Peyer's patch (tissue), 4 donors: Measurements from ENCODE around the gene EPB41L4B. TPM values are rescaled to one million over a fixed set of nuclear protein-coding genes. Genes with fewer than 3 reads are reported as not detected.
A peak's percentile ranks its signal among the peaks of the same experiment; 100 is the strongest.

Experiments used
- DNase-seq, 3 donors: peaks; one replicate each; pipeline ENCODE4 v3.0.0-alpha.2; 2017 to 2019
- H3K27ac ChIP-seq, 4 donors: fragments of 200-600 bp; sonication (generic); one replicate each; pipeline ENCODE4 v1.5.1; 2016 to 2019
- H3K27me3 ChIP-seq, 2 donors: fragments of 200-600 bp; sonication (generic); one replicate each; pipeline ENCODE4 v1.5.1; 2019
- H3K36me3 ChIP-seq, 3 donors: fragments of 200-600 bp; sonication (generic); one replicate each; pipeline ENCODE4 v1.5.1; 2016 to 2019
- H3K4me1 ChIP-seq, 4 donors: fragments of 200-600 bp; sonication (generic); one replicate each; pipeline ENCODE4 v1.5.1; 2016 to 2019
- H3K4me3 ChIP-seq, 4 donors: fragments of 200-600 bp; sonication (generic); 1 replicate in 3 of 4; 2 replicates in 1 of 4; pipeline ENCODE4 v1.5.1; 2016 to 2019; ENCODE audit warnings: mild to moderate bottlenecking in 1 of 4
- H3K9me3 ChIP-seq, 4 donors: fragments of 200-600 bp; sonication (generic); one replicate each; pipeline ENCODE4 v1.5.1; 2016 to 2019; ENCODE audit warnings: mild to moderate bottlenecking in 1 of 4
- POLR2A ChIP-seq, 2 donors: fragments of 450-650 bp; IDR thresholded peaks; one replicate each; pipeline ENCODE4 v1.5.1; 2017; ENCODE audit warnings: antibody characterized with exemption in 2 of 2, mild to moderate bottlenecking in 2 of 2, moderate library complexity in 2 of 2
- total RNA-seq, 4 donors: library from RNA; depleted of rRNA; stranded (reverse); fragments of >200 nt; gene quantifications; one replicate each; pipeline ENCODE4 v1.1.0, GENCODE V29; 2016
- TF ChIP-seq, protein P1 (sequence below), 6 experiments: fragments of 450-650 bp in 4 of 6; fragments of 200-600 bp in 2 of 6; sonication (generic) in 1 of 6; IDR thresholded peaks; one replicate each; pipeline ENCODE4 v1.5.1; 2017 to 2019; ENCODE audit warnings: antibody characterized with exemption in 6 of 6, mild to moderate bottlenecking in 3 of 6, moderate library complexity in 1 of 6

The EPB41L4B gene
- total RNA-seq, 4 donors from 2014 or later = 20.6 to 135 (median 78.2) TPM

DNA sequence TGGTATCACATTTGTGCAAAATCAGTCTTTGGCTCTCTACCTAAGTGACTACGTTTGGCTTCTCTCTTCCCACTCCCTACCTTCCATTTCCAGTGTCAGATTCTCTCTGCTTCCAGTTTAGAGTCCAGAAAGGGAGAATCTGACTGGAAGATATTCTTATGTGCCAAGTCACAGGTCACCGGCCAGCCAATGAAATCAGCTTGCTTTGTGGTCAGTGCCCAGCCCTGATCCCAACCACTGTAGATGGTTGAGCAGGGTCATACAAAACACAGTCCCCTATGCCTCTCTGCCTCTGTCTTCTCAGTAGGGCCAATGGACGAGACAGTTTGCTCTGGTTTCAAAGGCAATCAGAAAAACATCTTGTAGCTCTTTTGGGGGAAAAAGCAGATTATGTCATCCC lies 15.6 kb upstream of the EPB41L4B start:
- Histone ChIP-seq H3K4me3 (no peak overlapping the region), H3K4me1 (no peaks in the 10 kb centered on the region), H3K27me3 (no peaks in the 10 kb centered on the region), H3K9me3 (no peaks in the 10 kb centered on the region), H3K27ac (no peak overlapping the region), H3K36me3 (no peaks in the 10 kb centered on the region)
- no peak for DNase-seq
- TF ChIP-seq POLR2A (IDR thresholded peaks at IDR 0.05) = no peak
- TF ChIP-seq, protein P1, sequence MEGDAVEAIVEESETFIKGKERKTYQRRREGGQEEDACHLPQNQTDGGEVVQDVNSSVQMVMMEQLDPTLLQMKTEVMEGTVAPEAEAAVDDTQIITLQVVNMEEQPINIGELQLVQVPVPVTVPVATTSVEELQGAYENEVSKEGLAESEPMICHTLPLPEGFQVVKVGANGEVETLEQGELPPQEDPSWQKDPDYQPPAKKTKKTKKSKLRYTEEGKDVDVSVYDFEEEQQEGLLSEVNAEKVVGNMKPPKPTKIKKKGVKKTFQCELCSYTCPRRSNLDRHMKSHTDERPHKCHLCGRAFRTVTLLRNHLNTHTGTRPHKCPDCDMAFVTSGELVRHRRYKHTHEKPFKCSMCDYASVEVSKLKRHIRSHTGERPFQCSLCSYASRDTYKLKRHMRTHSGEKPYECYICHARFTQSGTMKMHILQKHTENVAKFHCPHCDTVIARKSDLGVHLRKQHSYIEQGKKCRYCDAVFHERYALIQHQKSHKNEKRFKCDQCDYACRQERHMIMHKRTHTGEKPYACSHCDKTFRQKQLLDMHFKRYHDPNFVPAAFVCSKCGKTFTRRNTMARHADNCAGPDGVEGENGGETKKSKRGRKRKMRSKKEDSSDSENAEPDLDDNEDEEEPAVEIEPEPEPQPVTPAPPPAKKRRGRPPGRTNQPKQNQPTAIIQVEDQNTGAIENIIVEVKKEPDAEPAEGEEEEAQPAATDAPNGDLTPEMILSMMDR (IDR thresholded peaks at IDR 0.05) = no peak

GRCh38 chr9:109335929-109336328 lies 15.1 kb upstream of the EPB41L4B start:
- no peak for DNase-seq
- H3K9me3 ChIP-seq = no peaks in the 10 kb centered on the region
- no peak overlapping the region for H3K27ac ChIP-seq
- H3K27me3 ChIP-seq = no peaks in the 10 kb centered on the region
- H3K4me3 ChIP-seq = no peak overlapping the region
- no peak for TF ChIP-seq POLR2A (IDR thresholded peaks at IDR 0.05)
- TF ChIP-seq, protein P1 (IDR thresholded peaks at IDR 0.05) = no peak
- H3K4me1 ChIP-seq = no peaks in the 10 kb centered on the region
- no peaks in the 10 kb centered on the region for H3K36me3 ChIP-seq

GRCh38 chr9:109335121-109335520 lies 14.3 kb upstream of the EPB41L4B start:
- no peak for TF ChIP-seq POLR2A (IDR thresholded peaks at IDR 0.05)
- TF ChIP-seq, protein P1 (IDR thresholded peaks at IDR 0.05) = no peak
- no peak for DNase-seq
- peaks cover 0 to 2% (median 0%) of the 10 kb centered on the region in 4 donors for H3K4me1 ChIP-seq
- no peaks in the 10 kb centered on the region for H3K9me3 ChIP-seq
- H3K4me3 ChIP-seq = no peak overlapping the region
- H3K27ac ChIP-seq = no peak overlapping the region
- no peaks in the 10 kb centered on the region for H3K27me3 ChIP-seq
- H3K36me3 ChIP-seq = no peaks in the 10 kb centered on the region

- peak overlapping the region in 2 of 4 donors; percentile 2 to 59 for H3K27ac ChIP-seq
- H3K27me3 ChIP-seq = no peaks in the 10 kb centered on the region
- H3K36me3 ChIP-seq = no peaks in the 10 kb centered on the region
- TF ChIP-seq POLR2A (IDR thresholded peaks at IDR 0.05) = no peak
- TF ChIP-seq, protein P1 (IDR thresholded peaks at IDR 0.05) = no peak
- H3K4me3 ChIP-seq = no peak overlapping the region
- peak in 2 of 3 donors; percentile 77 to 81 for DNase-seq
- peaks cover 0 to 11% (median 0%) of the 10 kb centered on the region in 4 donors for H3K4me1 ChIP-seq
- no peaks in the 10 kb centered on the region for H3K9me3 ChIP-seq
These were observed 10.5 kb upstream of the EPB41L4B start for GRCh38 chr9:109331353-109331752.

DNA sequence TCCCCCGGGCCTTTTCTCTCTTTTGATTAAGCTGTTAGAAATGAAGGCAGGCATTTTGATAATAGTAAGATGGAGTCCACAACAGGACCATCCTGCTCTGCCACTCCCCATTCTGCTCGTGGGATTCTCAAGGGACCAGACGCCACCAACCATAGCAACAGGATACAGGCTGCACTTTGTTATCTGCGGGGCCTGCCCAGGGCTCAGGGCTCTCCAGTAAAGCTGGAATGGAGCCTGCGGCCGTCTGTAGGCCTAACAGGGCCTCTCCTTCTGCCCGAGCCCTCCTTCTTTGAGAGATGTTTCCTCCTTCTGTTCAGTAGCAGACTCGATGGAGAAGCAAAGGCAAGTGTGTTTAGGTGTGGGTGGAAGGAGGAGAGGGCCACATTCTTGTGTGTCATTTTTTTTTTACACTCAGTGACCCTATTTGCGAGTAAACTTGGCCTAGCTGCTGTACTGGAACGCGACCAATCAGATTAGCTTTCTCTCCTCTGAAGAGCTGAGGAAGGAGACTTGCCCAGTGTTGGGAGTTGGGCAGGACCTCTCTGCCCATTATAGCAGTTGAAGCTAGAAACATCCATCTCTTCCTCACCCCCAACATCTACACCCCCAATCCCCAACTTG lies 8.9 kb upstream of the EPB41L4B start:
- Histone ChIP-seq H3K9me3 (no peaks in the 10 kb centered on the region), H3K27me3 (no peaks in the 10 kb centered on the region), H3K4me3 (peak overlapping the region in 1 of 4 donors; percentile 10), H3K36me3 (no peaks in the 10 kb centered on the region), H3K4me1 (peaks cover 0 to 11% (median 0%) of the 10 kb centered on the region in 4 donors), H3K27ac (peak overlapping the region in 3 of 4 donors; percentile 50 to 80 (median 58))
- no peak for TF ChIP-seq POLR2A (IDR thresholded peaks at IDR 0.05)
- TF ChIP-seq, protein P1 (IDR thresholded peaks at IDR 0.05) = no peak
- DNase-seq = no peak
